SH-SY5Y (cell line): Measurements from ENCODE around the gene ZDHHC14.

Source experiments
- GATA2 ChIP-seq: IDR thresholded peaks from 2 replicates; pipeline ENCODE4 v1.6.1; 2011; ENCODE audit warnings: mild to moderate bottlenecking, low read depth, low read length
- GATA3 ChIP-seq: IDR thresholded peaks from 2 replicates; pipeline ENCODE4 v1.6.1; 2011; ENCODE audit warnings: low read depth, mild to moderate bottlenecking, low read length, moderate library complexity

ZDHHC14 gene

GRCh38 chr6:157603314-157603940 is 222.4 kb downstream of the ZDHHC14 start:
- TF ChIP-seq GATA2 (no peak), GATA3 (no peak)

GRCh38 chr6:157603971-157604370 is 223.0 kb downstream of the ZDHHC14 start:
- no peak for TF ChIP-seq GATA2
- TF ChIP-seq GATA3, result no peak

GRCh38 chr6:157604816-157605215 is 223.8 kb downstream of the ZDHHC14 start:
- TF ChIP-seq GATA3 (no peak), GATA2 (no peak)

- TF ChIP-seq GATA3, result no peak
- TF ChIP-seq GATA2, result no peak
These were observed 224.5 kb downstream of the ZDHHC14 start for GRCh38 chr6:157605484-157605883.

- TF ChIP-seq GATA3, result no peak
- no peak for TF ChIP-seq GATA2
These were observed 225.5 kb downstream of the ZDHHC14 start for GRCh38 chr6:157606516-157606915.

GRCh38 chr6:157607317-157608109 is 226.5 kb downstream of the ZDHHC14 start:
- TF ChIP-seq GATA3 (no peak), GATA2 (no peak)

GRCh38 chr6:157608221-157609075 is 227.5 kb downstream of the ZDHHC14 start:
- no peak for TF ChIP-seq GATA3
- TF ChIP-seq GATA2, result no peak

GRCh38 chr6:157609117-157609516 is 228.1 kb downstream of the ZDHHC14 start:
- TF ChIP-seq GATA2, result no peak

- no peak for TF ChIP-seq GATA2
- no peak for TF ChIP-seq GATA3
These were observed 228.6 kb downstream of the ZDHHC14 start for GRCh38 chr6:157609556-157609955.

- TF ChIP-seq GATA2 (no peak), GATA3 (no peak)
These were observed 229.5 kb downstream of the ZDHHC14 start for GRCh38 chr6:157610451-157610999.

GRCh38 chr6:157611406-157611805 is 230.4 kb downstream of the ZDHHC14 start:
- TF ChIP-seq GATA2, result no peak
- no peak for TF ChIP-seq GATA3

GRCh38 chr6:157613011-157613522 is 232.1 kb downstream of the ZDHHC14 start:
- TF ChIP-seq GATA2 (no peak), GATA3 (no peak)

- TF ChIP-seq GATA2 (no peak), GATA3 (no peak)
These were observed 233.1 kb downstream of the ZDHHC14 start for GRCh38 chr6:157614026-157614568.

- TF ChIP-seq GATA3 (no peak), GATA2 (no peak)
These were observed 234.4 kb downstream of the ZDHHC14 start for GRCh38 chr6:157615420-157615769.

- no peak for TF ChIP-seq GATA3
- no peak for TF ChIP-seq GATA2
These were observed 235.0 kb downstream of the ZDHHC14 start for GRCh38 chr6:157615951-157616350.

GRCh38 chr6:157620944-157621343 is 240.0 kb downstream of the ZDHHC14 start:
- no peak for TF ChIP-seq GATA2
